H1 (cell line): ENCODE data around the gene MARS1. TPM values are rescaled to one million over a fixed set of nuclear protein-coding genes. Genes with fewer than 3 reads are reported as not detected.
A peak's percentile ranks its signal among the peaks of the same experiment; 100 is the strongest.

Source experiments
- CTCF ChIA-PET: fragments of 300-600 bp; sonication (Branson Sonifier 250); formaldehyde crosslinking; loops from one replicate; lab custom pipeline; 2021; ENCODE audit not compliant: partially characterized antibody; lab: Charles Lee
- POLR2A ChIA-PET: fragments of 300-600 bp; sonication (Branson Sonifier 250); formaldehyde crosslinking; loops from one replicate; lab custom pipeline; 2021; ENCODE audit warnings: inconsistent platforms; ENCODE audit not compliant: partially characterized antibody; lab: Charles Lee
- DNase-seq, 2 experiments: peaks; one replicate each; pipeline versions ENCODE4 v3.0.0 to v3.0.0-alpha.2; 2010 to 2022; ENCODE audit warnings: low spot score in 2 of 2, low read depth in 1 of 2, mixed read lengths in 1 of 2
- FAIRE-seq: peaks from 2 replicates; lab custom pipeline; 2011; peaks lifted over from hg19 to GRCh38; lab: Jason Lieb, UNC
- H2AFZ ChIP-seq: 2 replicates; pipeline ENCODE4 v1.8.1; 2012; ENCODE audit warnings: low read length, inconsistent platforms
- H2AK5ac ChIP-seq: 2 replicates; pipeline ENCODE4 v1.6.1; 2013; ENCODE audit warnings: low read depth, low read length
- H2BK120ac ChIP-seq: replicated peaks from 2 replicates; pipeline ENCODE3; 2013; ENCODE audit warnings: low read depth, low read length, inconsistent platforms
- H2BK12ac ChIP-seq: 2 replicates; pipeline ENCODE4 v1.6.1; 2013; ENCODE audit warnings: low read depth, low read length
- H2BK15ac ChIP-seq: 2 replicates; pipeline ENCODE4 v1.6.1; 2013; ENCODE audit warnings: low read length
- H2BK20ac ChIP-seq: 2 replicates; pipeline ENCODE4 v1.6.1; 2013; ENCODE audit warnings: low read length
- H2BK5ac ChIP-seq: 2 replicates; pipeline ENCODE4 v1.6.1; 2013; ENCODE audit warnings: low read depth, low read length
- H3K14ac ChIP-seq: 2 replicates; pipeline ENCODE4 v1.6.1; 2013; ENCODE audit warnings: inconsistent platforms; ENCODE audit not compliant: insufficient read length
- H3K18ac ChIP-seq: 2 replicates; pipeline ENCODE4 v1.6.1; 2013; ENCODE audit warnings: low read length; ENCODE audit errors: extremely low read depth
- H3K23ac ChIP-seq: 2 replicates; pipeline ENCODE4 v1.6.1; 2013; ENCODE audit warnings: inconsistent platforms; ENCODE audit not compliant: insufficient read length
- H3K23me2 ChIP-seq: 2 replicates; pipeline ENCODE4 v1.6.1; 2013; ENCODE audit warnings: low read depth, low read length
- H3K27ac ChIP-seq: 2 replicates; pipeline ENCODE4 v1.6.1; 2011; ENCODE audit warnings: low read depth, low read length, inconsistent platforms
- H3K27me3 ChIP-seq, 4 experiments: replicated peaks in 1 of 4; 1 replicate in 1 of 4; 2 replicates in 3 of 4; pipeline versions ENCODE4 v1.6.1 to v1.8.1; 2011 to 2013; ENCODE audit warnings: low read length in 3 of 4, mild to moderate bottlenecking in 3 of 4, inconsistent platforms in 2 of 4, mixed read lengths in 2 of 4, moderate library complexity in 1 of 4; ENCODE audit not compliant: control insufficient read depth in 3 of 4, insufficient read depth in 3 of 4; ENCODE audit errors: extremely low read depth in 1 of 4
- H3K36me3 ChIP-seq, 4 experiments: 2 replicates each; pipeline versions ENCODE4 v1.6.1 to v1.8.1; 2011 to 2013; ENCODE audit warnings: mild to moderate bottlenecking in 4 of 4, low read length in 3 of 4, moderate library complexity in 2 of 4, control low read depth in 1 of 4, inconsistent platforms in 1 of 4; ENCODE audit not compliant: insufficient read depth in 4 of 4, control insufficient read depth in 2 of 4
- H3K4ac ChIP-seq: replicated peaks from 2 replicates; pipeline ENCODE3; 2013; ENCODE audit warnings: low read length, low read depth, mixed read lengths, inconsistent platforms; ENCODE audit not compliant: insufficient read length
- H3K4me1 ChIP-seq, 4 experiments: replicated peaks in 1 of 4; 1 replicate in 1 of 4; 2 replicates in 3 of 4; pipeline versions ENCODE4 v1.6.1 to v1.8.1; 2011 to 2013; ENCODE audit warnings: low read length in 3 of 4, inconsistent platforms in 2 of 4, mixed read lengths in 1 of 4; ENCODE audit not compliant: insufficient read depth in 4 of 4, control insufficient read depth in 3 of 4
- H3K4me2 ChIP-seq, 2 experiments: 2 replicates each; pipeline versions ENCODE4 v1.6.1 to v1.8.1; 2011 to 2013; ENCODE audit warnings: low read depth in 2 of 2, low read length in 2 of 2, control low read depth in 1 of 2, inconsistent platforms in 1 of 2, mild to moderate bottlenecking in 1 of 2; ENCODE audit not compliant: insufficient read depth in 1 of 2
- H3K4me3 ChIP-seq, 4 experiments: fragments of 200-600, 300-600 bp in 1 of 4; sonication (generic), shearing (Covaris generic), sonication (Bioruptor Twin) in 1 of 4; 2 replicates each; pipeline versions ENCODE4 v1.5.1 to v1.8.1; 2011 to 2016; ENCODE audit warnings: low read length in 4 of 4, low read depth in 3 of 4, control low read depth in 2 of 4, inconsistent platforms in 2 of 4, mild to moderate bottlenecking in 2 of 4, mixed read lengths in 1 of 4, moderate library complexity in 1 of 4; ENCODE audit not compliant: insufficient read depth in 2 of 4; ENCODE audit errors: extremely low read depth in 1 of 4
- H3K56ac ChIP-seq: replicated peaks from 2 replicates; pipeline ENCODE3; 2013; ENCODE audit warnings: low read depth, mild to moderate bottlenecking, mixed read lengths, low read length, inconsistent platforms; ENCODE audit not compliant: insufficient read length
- H3K79me1 ChIP-seq: 2 replicates; pipeline ENCODE4 v1.6.1; 2013; ENCODE audit warnings: low read depth, low read length, control low read depth
- H3K79me2 ChIP-seq, 2 experiments: 2 replicates each; pipeline versions ENCODE4 v1.6.1 to v1.8.1; 2012 to 2013; ENCODE audit warnings: low read length in 2 of 2, mild to moderate bottlenecking in 2 of 2, inconsistent platforms in 1 of 2; ENCODE audit not compliant: insufficient read depth in 2 of 2, control insufficient read depth in 1 of 2
- H3K9ac ChIP-seq, 4 experiments: replicated peaks in 1 of 4; 1 replicate in 1 of 4; 2 replicates in 3 of 4; pipeline versions ENCODE4 v1.6.1 to v1.8.1; 2011 to 2013; ENCODE audit warnings: low read depth in 3 of 4, low read length in 3 of 4, control low read depth in 2 of 4, mild to moderate bottlenecking in 2 of 4, moderate library complexity in 2 of 4, inconsistent platforms in 1 of 4; ENCODE audit errors: extremely low read depth in 1 of 4
- H3K9me3 ChIP-seq, 2 experiments: 2 replicates each; pipeline versions ENCODE4 v1.6.1 to v1.8.1; 2012 to 2013; ENCODE audit warnings: mild to moderate bottlenecking in 2 of 2, moderate library complexity in 2 of 2, control low read depth in 1 of 2, inconsistent platforms in 1 of 2, low read depth in 1 of 2, low read length in 1 of 2, mixed read lengths in 1 of 2; ENCODE audit not compliant: insufficient read depth in 2 of 2
- H4K20me1 ChIP-seq, 2 experiments: replicated peaks in 1 of 2; 2 replicates each; pipeline versions ENCODE3 to v1.8.1; 2011 to 2013; ENCODE audit warnings: inconsistent platforms in 2 of 2, low read length in 2 of 2, mild to moderate bottlenecking in 1 of 2; ENCODE audit not compliant: insufficient read depth in 2 of 2, control insufficient read depth in 1 of 2
- H4K5ac ChIP-seq: 2 replicates; pipeline ENCODE4 v1.6.1; 2013; ENCODE audit warnings: low read length, low read depth, mixed read lengths, inconsistent platforms; ENCODE audit not compliant: insufficient read length
- H4K8ac ChIP-seq: 2 replicates; pipeline ENCODE4 v1.8.0; 2013; ENCODE audit warnings: mild to moderate bottlenecking, moderate library complexity, low read length, inconsistent platforms; ENCODE audit not compliant: insufficient read depth; ENCODE audit errors: extremely low read depth
- H4K91ac ChIP-seq: replicated peaks from 2 replicates; pipeline ENCODE3; 2013; ENCODE audit warnings: low read length, mixed read lengths, inconsistent platforms; ENCODE audit not compliant: insufficient read length
- ASH2L ChIP-seq: fragments of 200-600, 300-600 bp; sonication (generic); IDR thresholded peaks from one replicate; pipeline ENCODE4 v1.7.1; 2017; ENCODE audit warnings: low read length
- CREB1 ChIP-seq: IDR thresholded peaks from 2 replicates; pipeline ENCODE4 v1.6.1; 2012; ENCODE audit warnings: inconsistent platforms
- EZH2 ChIP-seq: fragments of 200-600 bp; sonication (generic); IDR thresholded peaks from 2 replicates; pipeline ENCODE4 v1.7.1; 2012; ENCODE audit warnings: low read depth, mild to moderate bottlenecking, moderate library complexity, low read length, inconsistent platforms; ENCODE audit not compliant: severe bottlenecking
- HDAC6 ChIP-seq: IDR thresholded peaks from one replicate; pipeline ENCODE4 v1.7.1; 2012; ENCODE audit warnings: low read depth, mild to moderate bottlenecking, inconsistent platforms, low read length, moderate library complexity
- KDM1A ChIP-seq: fragments of 200-600, 300-600 bp; sonication (generic); IDR thresholded peaks from 2 replicates; pipeline ENCODE4 v1.7.1; 2016; ENCODE audit warnings: mild to moderate bottlenecking, low read length, borderline replicate concordance
- MAFK ChIP-seq: IDR thresholded peaks from 2 replicates; pipeline ENCODE4 v1.6.1; 2012; ENCODE audit warnings: low read depth, mild to moderate bottlenecking, improper control_type of control experiment, low read length
- NANOG ChIP-seq: IDR thresholded peaks from 2 replicates; pipeline ENCODE4 v1.6.1; 2011; ENCODE audit warnings: low read length, low read depth, mild to moderate bottlenecking, inconsistent platforms; ENCODE audit not compliant: insufficient read depth, poor library complexity, severe bottlenecking
- POU5F1 ChIP-seq: IDR thresholded peaks from 2 replicates; pipeline ENCODE4 v1.6.1; 2011; ENCODE audit warnings: low read depth, mild to moderate bottlenecking, low read length, moderate library complexity
- SP1 ChIP-seq: IDR thresholded peaks from 2 replicates; pipeline ENCODE4 v1.6.1; 2011; ENCODE audit warnings: low read depth, low read length
- SP2 ChIP-seq: IDR thresholded peaks from 2 replicates; pipeline ENCODE4 v1.6.1; 2012; ENCODE audit warnings: mild to moderate bottlenecking, low read length, inconsistent platforms
- SRF ChIP-seq: IDR thresholded peaks from 2 replicates; pipeline ENCODE4 v1.6.1; 2011; ENCODE audit warnings: mild to moderate bottlenecking, low read depth, low read length, moderate library complexity
- YY1 ChIP-seq: IDR thresholded peaks from 2 replicates; pipeline ENCODE4 v1.6.1; 2011; ENCODE audit warnings: low read depth, mild to moderate bottlenecking, low read length
- whole genome bisulfite sequencing, 2 experiments: shearing (Covaris generic) in 1 of 2; methylation state at CpG; one replicate each; pipeline versions ENCODE4 v1.1.6 to v1.1.7; 2013 to 2015; ENCODE audit warnings: low lambda C conversion rate in 2 of 2, mixed read lengths in 2 of 2, inconsistent platforms in 1 of 2, low coverage in 1 of 2, missing lambda C conversion rate in 1 of 2; ENCODE audit not compliant: insufficient replicate concordance in 2 of 2, insufficient coverage in 1 of 2, insufficient read length in 1 of 2; ENCODE audit errors: extremely low coverage in 1 of 2, missing lambda C conversion rate in 1 of 2; 5-methylcytosine and 5-hydroxymethylcytosine counted together
- polyA plus RNA-seq, 7 experiments: library from polyadenylated mRNA; depleted of rRNA in 3 of 7; stranded (reverse) in 5 of 7; unstranded in 2 of 7; fragments of >200 nt in 5 of 7; fragments of 200-250 nt in 2 of 7; gene quantifications; 1 replicate in 5 of 7; 2 replicates in 1 of 7; 4 replicates in 1 of 7; pipeline versions ENCODE4 v1.2.1 to v1.2.3, GENCODE V29; 2011 to 2013; ENCODE audit warnings: missing spikeins in 2 of 7, mixed read lengths in 2 of 7
- total RNA-seq: library from RNA; stranded (reverse); fragmentation: NEBNext Ultra II Directional; extraction: Animal tissue kit (Norgen Biotek cat#: 25700); gene quantifications from 2 replicates; pipeline ENCODE4 v1.2.1, GENCODE V29; 2021

MARS1 gene
- total and polyA plus RNA-seq, 2 of the 8 experiments (the other 6 are each of a cell fraction or from before 2014, with no cell fraction given), result 194 to 407 TPM

DNA sequence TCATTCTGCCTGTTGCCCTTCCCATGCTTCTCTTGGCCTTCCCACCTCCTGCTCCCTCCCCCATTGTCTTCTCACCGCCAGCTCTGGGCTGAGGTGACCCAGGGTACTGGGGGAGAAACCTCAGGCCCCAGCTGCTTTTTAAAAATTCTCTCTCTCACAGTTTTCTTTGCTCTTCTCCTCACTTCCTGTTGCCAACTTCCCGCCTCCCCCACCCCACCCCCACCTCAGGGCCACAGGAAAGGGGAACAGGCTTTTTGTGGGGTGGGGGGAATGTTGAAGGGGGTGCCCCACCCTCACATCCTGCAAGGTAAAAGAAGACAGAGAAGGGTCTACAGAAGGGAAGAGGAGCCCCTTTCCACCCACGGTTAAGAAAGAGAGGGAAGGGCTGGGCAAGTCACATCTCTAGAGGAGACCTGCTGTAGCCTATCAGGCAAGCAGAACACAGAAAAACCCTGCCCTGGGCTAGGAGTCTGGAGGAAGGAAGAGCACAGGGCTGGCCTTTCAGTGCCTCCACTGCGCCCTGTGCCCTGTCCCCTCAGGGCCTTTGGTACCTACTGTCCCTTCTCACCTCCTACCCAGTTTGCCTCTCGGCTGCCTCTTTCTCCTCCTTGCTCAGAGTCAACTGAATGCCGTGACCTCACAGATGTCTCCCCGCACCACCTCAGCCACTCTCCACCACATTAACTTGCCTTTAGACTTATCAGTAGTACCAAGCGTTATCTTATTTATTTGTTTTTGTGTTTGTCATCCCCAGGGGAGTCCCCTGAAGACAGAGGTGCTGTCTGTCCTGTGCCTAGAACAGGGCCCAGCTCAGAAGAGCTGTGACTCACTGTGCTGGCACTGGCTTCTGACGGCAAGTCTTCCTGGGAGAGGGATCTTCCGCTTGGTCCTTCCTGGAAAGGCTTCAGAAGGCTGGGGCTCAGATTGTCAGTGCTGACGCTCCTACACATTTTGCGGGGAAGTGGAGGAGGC, 9.9 kb upstream of the MARS1 start:
- no peak overlapping the region for H4K91ac ChIP-seq
- no peak overlapping the region for H2AFZ ChIP-seq
- H4K8ac ChIP-seq, result peak overlapping the region; percentile 11; the same call in 1 of the 2 replicates
- POLR2A ChIA-PET, result interaction anchor here (1.1 to 1.4 kb wide), 3 partner anchors 48 to 237 kb away, joined by 3 to 5 read pairs (median 4); partner anchors contain the start of gene DCTN2
- no peak overlapping the region for H3K4ac ChIP-seq
- WGBS, 2 experiments, result 88% methylated on average over 10 of the region's 12 CpGs; no CpG with 5 or more reads in 1 of the 2 experiments
- no peaks in the 10 kb centered on the region for H3K36me3 ChIP-seq
- no peak overlapping the region for H3K4me2 ChIP-seq
- no peak overlapping the region; the same call in 1 of the 2 replicates for H2AK5ac ChIP-seq
- no peak overlapping the region for H3K56ac ChIP-seq
- peak overlapping the region; percentile 36; the same call in 1 of the 2 replicates for H2BK15ac ChIP-seq
- CTCF ChIA-PET, result interaction anchor here (1.0 to 25.1 kb wide), 6 partner anchors 9 to 251 kb away, joined by 4 to 441 read pairs (median 6); partner anchors contain the start of genes GLI1, INHBE and MARS1
- H2BK20ac ChIP-seq, result peak overlapping the region; percentile 78; the same call in 1 of the 2 replicates
- H3K18ac ChIP-seq, result peak overlapping the region; percentile 24; the same call in 1 of the 2 replicates
- FAIRE-seq (no peak), DNase-seq (no peak)
- peaks cover 20 to 43% (median 40%) of the 10 kb centered on the region in 4 experiments for H3K27me3 ChIP-seq
- no peak overlapping the region for H3K14ac ChIP-seq
- no peak overlapping the region for H4K5ac ChIP-seq
- no peak overlapping the region for H2BK120ac ChIP-seq
- no peaks in the 10 kb centered on the region for H3K79me1 ChIP-seq
- H3K9ac ChIP-seq, result no peak overlapping the region
- H3K4me3 ChIP-seq, result no peak overlapping the region
- peaks cover 0 to 4% of the 10 kb centered on the region in 2 experiments for H4K20me1 ChIP-seq
- peaks cover 0 to 25% (median 11%) of the 10 kb centered on the region in 4 experiments; a peak in 6 of 7 replicates for H3K4me1 ChIP-seq
- no peaks in the 10 kb centered on the region for H3K9me3 ChIP-seq
- H3K23ac ChIP-seq, result no peak overlapping the region
- H2BK12ac ChIP-seq, result peak overlapping the region; percentile 4; the same call in 1 of the 2 replicates
- H3K23me2 ChIP-seq, result peaks cover 8% of the 10 kb centered on the region; the same call in 1 of the 2 replicates
- peak overlapping the region; percentile 7; the same call in 1 of the 2 replicates for H2BK5ac ChIP-seq
- no peak overlapping the region for H3K27ac ChIP-seq
- no peaks in the 10 kb centered on the region for H3K79me2 ChIP-seq
- no peak for TF ChIP-seq HDAC6
- TF ChIP-seq SP1, result no peak
- TF ChIP-seq YY1, result no peak
- no peak for TF ChIP-seq POU5F1
- no peak for TF ChIP-seq SP2
- no peak for TF ChIP-seq MAFK
- no peak for TF ChIP-seq EZH2
- no peak for TF ChIP-seq ASH2L
- no peak for TF ChIP-seq NANOG
- no peak for TF ChIP-seq KDM1A
- TF ChIP-seq SRF, result no peak
- TF ChIP-seq CREB1, result no peak
